ENCODE data around the gene ST6GALNAC6. TPM values are rescaled to one million over a fixed set of nuclear protein-coding genes. Genes with fewer than 3 reads are reported as not detected.

ST6GALNAC6 gene, protein sequence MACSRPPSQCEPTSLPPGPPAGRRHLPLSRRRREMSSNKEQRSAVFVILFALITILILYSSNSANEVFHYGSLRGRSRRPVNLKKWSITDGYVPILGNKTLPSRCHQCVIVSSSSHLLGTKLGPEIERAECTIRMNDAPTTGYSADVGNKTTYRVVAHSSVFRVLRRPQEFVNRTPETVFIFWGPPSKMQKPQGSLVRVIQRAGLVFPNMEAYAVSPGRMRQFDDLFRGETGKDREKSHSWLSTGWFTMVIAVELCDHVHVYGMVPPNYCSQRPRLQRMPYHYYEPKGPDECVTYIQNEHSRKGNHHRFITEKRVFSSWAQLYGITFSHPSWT
- total RNA-seq (31.8 and 37.3 TPM in 2 replicates), polyA plus RNA-seq (47.7 and 61.2 TPM in 2 replicates)

- Histone ChIP-seq H3K4me3 (peak within 1 kb of the TSS; percentile 90), H3K9me3 (ENCODE audit: low read depth) (no peaks in the 10 kb centered on the region), H2AFZ (peak within 1 kb of the TSS; percentile 89), H3K36me3 (replicated peaks; ENCODE audit: insufficient read depth, low read depth) (no peaks in the 10 kb centered on the region), H3K79me2 (peaks cover 4% of the 10 kb centered on the region), H3K4me1 (ENCODE audit: insufficient read depth) (peaks cover 41% of the 10 kb centered on the region), H3K27ac (peak within 1 kb of the TSS; percentile 87), H3K9me2 (replicated peaks; ENCODE audit: insufficient read depth) (no peaks in the 10 kb centered on the region), H3K4me2 (peak within 1 kb of the TSS; percentile 96), H3K27me3 (no peaks in the 10 kb centered on the region), H4K20me1 (ENCODE audit: insufficient read depth, poor library complexity, severe bottlenecking) (no peaks in the 10 kb centered on the region)
- WGBS (ENCODE audit: low lambda C conversion rate, missing lambda C conversion rate): 6% methylated on average over 47 of the region's 89 CpGs
- no peak for TF ChIP-seq EZH2 (IDR thresholded peaks at IDR 0.05; ENCODE audit: borderline replicate concordance)
- no peak for TF ChIP-seq EZH2phosphoT487 (IDR thresholded peaks at IDR 0.05; ENCODE audit: low read depth, severe bottlenecking, unreplicated experiment)
- TF ChIP-seq CTCF (IDR thresholded peaks at IDR 0.05; ENCODE audit: poor library complexity): no peak
- peak; percentile 92 for DNase-seq (ENCODE audit: low spot score)
These were observed at the start of gene ST6GALNAC6 for GRCh38 chr9:127899128-127899943. Gene ST6GALNAC6, minus strand, starts transcription at chr9:127899603. Its CDS starts 1,622 bp downstream, at chr9:127897981.

- Histone ChIP-seq H3K9me3 (ENCODE audit: low read depth) (no peaks in the 10 kb centered on the region), H2AFZ (no peak overlapping the region), H3K79me2 (peaks cover 63% of the 10 kb centered on the region), H3K4me2 (no peak overlapping the region), H4K20me1 (ENCODE audit: insufficient read depth, poor library complexity, severe bottlenecking) (peaks cover 4% of the 10 kb centered on the region), H3K27me3 (no peaks in the 10 kb centered on the region), H3K27ac (no peak overlapping the region), H3K4me3 (no peak overlapping the region), H3K9me2 (replicated peaks; ENCODE audit: insufficient read depth) (no peaks in the 10 kb centered on the region), H3K4me1 (ENCODE audit: insufficient read depth) (peaks cover 28% of the 10 kb centered on the region), H3K36me3 (replicated peaks; ENCODE audit: insufficient read depth, low read depth) (no peaks in the 10 kb centered on the region)
- DNase-seq (ENCODE audit: low spot score): no peak
- WGBS (ENCODE audit: low lambda C conversion rate, missing lambda C conversion rate): 89% methylated on average over 17 of the region's 17 CpGs
- no peak for TF ChIP-seq EZH2 (IDR thresholded peaks at IDR 0.05; ENCODE audit: borderline replicate concordance)
- no peak for TF ChIP-seq CTCF (IDR thresholded peaks at IDR 0.05; ENCODE audit: poor library complexity)
- no peak for TF ChIP-seq EZH2phosphoT487 (IDR thresholded peaks at IDR 0.05; ENCODE audit: low read depth, severe bottlenecking, unreplicated experiment)
These were observed 48.7 kb upstream of the ST6GALNAC6 start for GRCh38 chr9:127947841-127948710.

GRCh38 chr9:127946728-127947127, 47.3 kb upstream of the ST6GALNAC6 start:
- WGBS (ENCODE audit: low lambda C conversion rate, missing lambda C conversion rate): 67% methylated on average over 3 of the region's 3 CpGs
- Histone ChIP-seq H3K36me3 (replicated peaks; ENCODE audit: insufficient read depth, low read depth) (no peaks in the 10 kb centered on the region), H4K20me1 (ENCODE audit: insufficient read depth, poor library complexity, severe bottlenecking) (no peaks in the 10 kb centered on the region), H2AFZ (no peak overlapping the region), H3K4me1 (ENCODE audit: insufficient read depth) (peaks cover 26% of the 10 kb centered on the region), H3K79me2 (peaks cover 49% of the 10 kb centered on the region), H3K9me2 (replicated peaks; ENCODE audit: insufficient read depth) (no peaks in the 10 kb centered on the region), H3K27me3 (no peaks in the 10 kb centered on the region), H3K4me2 (no peak overlapping the region), H3K9me3 (ENCODE audit: low read depth) (no peaks in the 10 kb centered on the region), H3K4me3 (no peak overlapping the region), H3K27ac (no peak overlapping the region)
- no peak for DNase-seq (ENCODE audit: low spot score)
- no peak for TF ChIP-seq EZH2phosphoT487 (IDR thresholded peaks at IDR 0.05; ENCODE audit: low read depth, severe bottlenecking, unreplicated experiment)
- TF ChIP-seq CTCF (IDR thresholded peaks at IDR 0.05; ENCODE audit: poor library complexity): no peak
- TF ChIP-seq EZH2 (IDR thresholded peaks at IDR 0.05; ENCODE audit: borderline replicate concordance): no peak
